BJ (cell line): ENCODE measurements around the gene LRMDA. TPM values are rescaled to one million over a fixed set of nuclear protein-coding genes. Genes with fewer than 3 reads are reported as not detected.

Experiments
- CTCF ChIA-PET: fragments of 350-600 bp; formaldehyde crosslinking; extraction: SDS; loops from one replicate; lab custom pipeline; 2021; ENCODE audit warnings: antibody characterized with exemption, inconsistent platforms; lab: Yijun Ruan, JAX
- POLR2A ChIA-PET: fragments of 300-600 bp; sonication (Branson Sonifier 250); formaldehyde crosslinking; extraction: SDS; loops from one replicate; lab custom pipeline; 2021; ENCODE audit warnings: antibody characterized with exemption; lab: Charles Lee
- DNase-seq: peaks from one replicate; pipeline ENCODE4 v3.0.0-alpha.2; 2011; ENCODE audit warnings: low read depth
- H3K27me3 ChIP-seq: 2 replicates; pipeline ENCODE4 v1.6.0; 2011; ENCODE audit warnings: low read length; ENCODE audit not compliant: control insufficient read depth, insufficient read depth
- H3K36me3 ChIP-seq: 2 replicates; pipeline ENCODE4 v1.5.1; 2011; ENCODE audit warnings: low read length; ENCODE audit not compliant: control insufficient read depth, insufficient read depth
- H3K4me3 ChIP-seq: 2 replicates; pipeline ENCODE4 v1.5.1; 2011; ENCODE audit warnings: low read depth, mild to moderate bottlenecking, control low read depth, low read length
- CTCF ChIP-seq: IDR thresholded peaks from 2 replicates; pipeline ENCODE4 v1.5.1; 2011; ENCODE audit warnings: low read depth, mild to moderate bottlenecking, control low read depth, inconsistent platforms, low read length, moderate library complexity; ENCODE audit not compliant: insufficient read depth
- polyA plus RNA-seq: library from polyadenylated mRNA; depleted of rRNA; stranded (reverse); fragments of >200 nt; gene quantifications from 2 replicates; pipeline ENCODE4 v1.2.3, GENCODE V29; 2011

Gene LRMDA
- polyA plus RNA-seq, 1 experiment: not detected

GRCh38 chr10:76358743-76359395 lies 927.4 kb downstream of the LRMDA start:
- Histone ChIP-seq H3K27me3 (no peaks in the 10 kb centered on the region), H3K36me3 (no peaks in the 10 kb centered on the region), H3K4me3 (no peak overlapping the region)
- no peak for TF ChIP-seq CTCF
- no peak for DNase-seq
- ChIA-PET CTCF (interaction anchor here (1.2 to 2.2 kb wide), 2 partner anchors 12 to 21 kb away, joined by 3 to 4 read pairs; no protein-coding TSS in a partner anchor), POLR2A (no interaction called here)

- H3K4me3 ChIP-seq: no peak overlapping the region
- DNase-seq: no peak
- CTCF ChIA-PET: interaction anchor here (0.6 kb wide), 1 partner anchor 884 kb away, joined by 4 read pairs; no protein-coding TSS in a partner anchor
- no peaks in the 10 kb centered on the region for H3K27me3 ChIP-seq
- POLR2A ChIA-PET: no interaction called here
- H3K36me3 ChIP-seq: no peaks in the 10 kb centered on the region
- no peak for TF ChIP-seq CTCF
Observed at GRCh38 chr10:76375761-76376160, 944.3 kb downstream of the LRMDA start.

- Histone ChIP-seq H3K27me3 (no peaks in the 10 kb centered on the region), H3K4me3 (no peak overlapping the region), H3K36me3 (no peaks in the 10 kb centered on the region)
- TF ChIP-seq CTCF: no peak
- POLR2A ChIA-PET: no interaction called here
- DNase-seq: peak; percentile 85
- CTCF ChIA-PET: interaction anchor here (1.7 kb wide), 1 partner anchor 18 kb away, joined by 3 read pairs; no protein-coding TSS in a partner anchor
Observed at GRCh38 chr10:76382381-76382851, 951.0 kb downstream of the LRMDA start.

- no peak for DNase-seq
- CTCF ChIA-PET: interaction anchor here (1.0 to 2.2 kb wide), 2 partner anchors 9 kb away, joined by 3 to 6 read pairs; no protein-coding TSS in a partner anchor
Observed at GRCh38 chr10:76388321-76389023, 957.0 kb downstream of the LRMDA start.

More at GRCh38 chr10:76388321-76389023, 957.0 kb downstream of the LRMDA start:
- no peak for TF ChIP-seq CTCF
- no peaks in the 10 kb centered on the region for H3K36me3 ChIP-seq
- no peak overlapping the region for H3K4me3 ChIP-seq
- POLR2A ChIA-PET: no interaction called here
- H3K27me3 ChIP-seq: no peaks in the 10 kb centered on the region
